Muscle layer of colon (tissue), 2 donors: Measurements from ENCODE around the gene TRAF3.

Source experiments
- H3K27ac ChIP-seq: one replicate; pipeline ENCODE4 v1.7.0; 2013; ENCODE audit warnings: low read depth, mild to moderate bottlenecking, low read length, moderate library complexity
- H3K27me3 ChIP-seq, 2 donors: one replicate each; pipeline ENCODE4 v1.7.0; 2013; ENCODE audit warnings: low read length in 2 of 2, mild to moderate bottlenecking in 2 of 2; ENCODE audit not compliant: insufficient read depth in 2 of 2, control insufficient read depth in 1 of 2
- H3K36me3 ChIP-seq: one replicate; pipeline ENCODE4 v1.7.0; 2013; ENCODE audit warnings: mild to moderate bottlenecking, low read length; ENCODE audit not compliant: insufficient read depth
- H3K4me1 ChIP-seq: one replicate; pipeline ENCODE4 v1.7.0; 2013; ENCODE audit warnings: mild to moderate bottlenecking, low read length; ENCODE audit not compliant: insufficient read depth
- H3K4me3 ChIP-seq, 2 donors: one replicate each; pipeline ENCODE4 v1.7.0; 2013; ENCODE audit warnings: low read length in 2 of 2, low read depth in 1 of 2, mild to moderate bottlenecking in 1 of 2, moderate library complexity in 1 of 2
- H3K9ac ChIP-seq: one replicate; pipeline ENCODE4 v1.7.0; 2013; ENCODE audit warnings: low read length
- H3K9me3 ChIP-seq: one replicate; pipeline ENCODE4 v1.7.0; 2013; ENCODE audit warnings: mild to moderate bottlenecking, low read length
- donor health status: abdominal sarcoma.
- donor health status: Adenocarcinoma of cecum.

Gene TRAF3

DNA sequence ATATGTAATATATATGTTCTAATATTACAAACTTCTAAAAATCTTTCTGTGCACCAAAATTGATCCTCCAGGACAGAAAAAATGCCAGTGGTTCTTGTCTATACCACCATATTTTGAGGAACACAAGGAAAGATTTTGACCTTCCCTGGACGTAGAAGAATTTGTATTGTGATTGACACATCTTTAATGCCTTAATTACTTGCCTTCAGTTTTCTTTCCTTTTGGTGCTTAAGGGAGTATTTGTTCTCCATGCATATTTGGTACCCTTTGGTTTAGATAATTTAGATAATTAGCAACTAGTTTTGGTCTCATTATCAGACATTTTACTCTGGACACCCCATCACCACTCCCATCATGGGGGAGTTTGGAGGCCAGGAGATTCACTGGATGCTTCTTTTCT, 27.6 kb downstream of the TRAF3 start:
- Histone ChIP-seq H3K9ac (no peak overlapping the region), H3K27me3 (no peaks in the 10 kb centered on the region), H3K27ac (no peak overlapping the region), H3K9me3 (no peaks in the 10 kb centered on the region), H3K36me3 (no peaks in the 10 kb centered on the region), H3K4me1 (no peaks in the 10 kb centered on the region), H3K4me3 (no peak overlapping the region)

- no peaks in the 10 kb centered on the region for H3K9me3 ChIP-seq
- H3K27me3 ChIP-seq = no peaks in the 10 kb centered on the region
- no peaks in the 10 kb centered on the region for H3K36me3 ChIP-seq
- no peak overlapping the region for H3K4me3 ChIP-seq
- H3K9ac ChIP-seq = no peak overlapping the region
- no peaks in the 10 kb centered on the region for H3K4me1 ChIP-seq
- no peak overlapping the region for H3K27ac ChIP-seq
Observed at GRCh38 chr14:102805371-102805891, 28.2 kb downstream of the TRAF3 start.

- Histone ChIP-seq H3K4me3 (no peak overlapping the region), H3K27me3 (no peaks in the 10 kb centered on the region), H3K9me3 (no peaks in the 10 kb centered on the region), H3K9ac (no peak overlapping the region), H3K27ac (no peak overlapping the region), H3K36me3 (no peaks in the 10 kb centered on the region), H3K4me1 (no peaks in the 10 kb centered on the region)
Observed at GRCh38 chr14:102805941-102806340, 28.7 kb downstream of the TRAF3 start.

GRCh38 chr14:102806447-102806846, 29.2 kb downstream of the TRAF3 start:
- Histone ChIP-seq H3K27me3 (no peaks in the 10 kb centered on the region), H3K27ac (no peak overlapping the region), H3K4me1 (no peaks in the 10 kb centered on the region), H3K9me3 (no peaks in the 10 kb centered on the region), H3K9ac (no peak overlapping the region), H3K4me3 (no peak overlapping the region), H3K36me3 (no peaks in the 10 kb centered on the region)

DNA sequence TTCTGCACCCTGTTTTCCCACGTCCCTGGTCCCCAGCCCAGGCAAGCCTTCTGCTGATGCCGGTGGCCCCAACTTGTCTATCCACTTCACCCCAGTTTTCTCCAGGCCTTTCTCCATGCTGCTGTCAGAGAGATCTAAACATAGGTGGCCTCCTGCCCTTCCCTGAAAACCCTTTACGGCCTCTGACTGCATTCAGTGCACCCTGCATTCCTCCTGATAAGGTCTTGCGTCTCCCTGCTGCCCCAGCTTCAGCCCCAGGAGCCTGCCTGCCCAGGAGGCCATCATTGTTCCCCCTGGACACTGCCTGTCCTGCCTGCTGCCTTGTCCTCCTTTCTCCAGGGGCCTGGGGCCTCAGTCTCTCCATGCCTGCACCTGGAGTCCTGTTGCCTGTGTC, 29.8 kb downstream of the TRAF3 start:
- no peaks in the 10 kb centered on the region for H3K36me3 ChIP-seq
- no peaks in the 10 kb centered on the region for H3K27me3 ChIP-seq
- H3K27ac ChIP-seq = no peak overlapping the region
- H3K4me3 ChIP-seq = no peak overlapping the region
- no peaks in the 10 kb centered on the region for H3K4me1 ChIP-seq
- H3K9me3 ChIP-seq = no peaks in the 10 kb centered on the region
- no peak overlapping the region for H3K9ac ChIP-seq

DNA sequence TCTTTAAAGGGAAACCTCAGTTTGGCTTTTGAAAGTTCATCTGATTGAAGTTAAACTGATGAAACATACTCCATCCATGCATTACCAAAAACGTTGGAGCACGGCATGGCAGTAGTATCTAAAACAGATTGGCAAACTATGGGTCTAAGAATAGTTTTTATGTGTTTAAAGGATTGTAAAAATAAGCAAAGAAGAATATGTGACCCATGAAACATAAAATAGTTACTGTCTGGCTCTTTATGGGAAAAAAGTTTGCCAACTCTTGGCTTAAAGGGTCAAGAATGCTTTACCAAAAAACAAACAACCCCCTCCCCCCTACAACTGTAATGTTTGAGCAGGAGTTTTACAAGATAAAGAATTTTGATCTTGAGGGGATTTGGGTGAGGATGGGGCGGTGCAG, 32.6 kb downstream of the TRAF3 start:
- no peak overlapping the region for H3K4me3 ChIP-seq
- H3K9ac ChIP-seq = no peak overlapping the region
- no peaks in the 10 kb centered on the region for H3K9me3 ChIP-seq
- no peaks in the 10 kb centered on the region for H3K4me1 ChIP-seq
- H3K27me3 ChIP-seq = no peaks in the 10 kb centered on the region
- no peaks in the 10 kb centered on the region for H3K36me3 ChIP-seq
- H3K27ac ChIP-seq = no peak overlapping the region

GRCh38 chr14:102810523-102810922, 33.3 kb downstream of the TRAF3 start:
- no peaks in the 10 kb centered on the region for H3K9me3 ChIP-seq
- no peaks in the 10 kb centered on the region for H3K4me1 ChIP-seq
- H3K27me3 ChIP-seq = no peaks in the 10 kb centered on the region
- H3K36me3 ChIP-seq = no peaks in the 10 kb centered on the region
- no peak overlapping the region for H3K9ac ChIP-seq
- no peak overlapping the region for H3K27ac ChIP-seq
- no peak overlapping the region for H3K4me3 ChIP-seq

- H3K27ac ChIP-seq = no peak overlapping the region
- H3K36me3 ChIP-seq = no peaks in the 10 kb centered on the region
- no peaks in the 10 kb centered on the region for H3K27me3 ChIP-seq
- no peak overlapping the region for H3K4me3 ChIP-seq
- H3K4me1 ChIP-seq = no peaks in the 10 kb centered on the region
- no peaks in the 10 kb centered on the region for H3K9me3 ChIP-seq
- H3K9ac ChIP-seq = no peak overlapping the region
Observed at GRCh38 chr14:102811254-102811963, 34.2 kb downstream of the TRAF3 start.

- no peaks in the 10 kb centered on the region for H3K27me3 ChIP-seq
- no peak overlapping the region for H3K9ac ChIP-seq
- H3K27ac ChIP-seq = no peak overlapping the region
- H3K36me3 ChIP-seq = no peaks in the 10 kb centered on the region
- no peaks in the 10 kb centered on the region for H3K9me3 ChIP-seq
- no peaks in the 10 kb centered on the region for H3K4me1 ChIP-seq
- no peak overlapping the region for H3K4me3 ChIP-seq
Observed at GRCh38 chr14:102811971-102812370, 34.7 kb downstream of the TRAF3 start.

GRCh38 chr14:102813691-102814090, 36.4 kb downstream of the TRAF3 start:
- H3K4me1 ChIP-seq = no peaks in the 10 kb centered on the region
- no peaks in the 10 kb centered on the region for H3K9me3 ChIP-seq
- no peak overlapping the region for H3K4me3 ChIP-seq
- no peak overlapping the region for H3K27ac ChIP-seq
- H3K9ac ChIP-seq = no peak overlapping the region
- H3K27me3 ChIP-seq = no peaks in the 10 kb centered on the region
- no peaks in the 10 kb centered on the region for H3K36me3 ChIP-seq

DNA sequence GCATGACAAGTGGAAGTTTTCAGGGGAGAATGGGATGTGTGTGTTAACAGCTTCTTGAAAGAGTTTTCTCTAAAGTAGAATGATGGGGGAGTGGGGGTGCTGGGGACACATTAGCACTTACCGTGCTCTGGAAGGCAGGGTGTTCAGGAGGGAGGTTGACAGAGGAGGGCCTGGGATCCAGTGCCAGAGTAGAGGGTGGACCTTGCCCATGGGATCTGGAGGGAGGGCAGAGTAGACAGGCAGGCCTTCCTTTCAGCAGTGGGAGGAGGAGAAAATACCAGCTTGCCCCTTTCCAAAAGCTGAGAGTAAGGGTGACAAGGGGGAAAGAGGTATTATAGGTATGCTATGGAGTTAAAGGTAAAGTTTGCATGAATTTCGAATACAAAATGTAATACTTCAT, 40.1 kb downstream of the TRAF3 start:
- Histone ChIP-seq H3K4me3 (no peak overlapping the region), H3K9me3 (no peaks in the 10 kb centered on the region), H3K36me3 (no peaks in the 10 kb centered on the region), H3K27ac (no peak overlapping the region), H3K4me1 (no peaks in the 10 kb centered on the region), H3K27me3 (no peaks in the 10 kb centered on the region), H3K9ac (no peak overlapping the region)
